Tibial nerve (tissue), 4 donors: ENCODE data around the gene SHROOM3.

Experiments
- EP300 ChIP-seq, 2 donors: sonication (generic); formaldehyde crosslinking; IDR thresholded peaks; one replicate each; pipeline ENCODE4 v1.6.1; 2017; ENCODE audit warnings: antibody characterized with exemption in 2 of 2, mild to moderate bottlenecking in 1 of 2
- POLR2A ChIP-seq, 2 donors: fragments of 450-650 bp; IDR thresholded peaks; one replicate each; pipeline ENCODE4 v1.6.1; 2017; ENCODE audit warnings: antibody characterized with exemption in 2 of 2, mild to moderate bottlenecking in 2 of 2, moderate library complexity in 2 of 2
- TF ChIP-seq, protein P1 (sequence below), 5 experiments: fragments of 200-600 bp in 3 of 5; fragments of 450-650 bp in 2 of 5; sonication (generic) in 3 of 5; IDR thresholded peaks; one replicate each; pipeline ENCODE4 v1.5.1; 2016 to 2019; ENCODE audit warnings: antibody characterized with exemption in 5 of 5, mild to moderate bottlenecking in 3 of 5, moderate library complexity in 2 of 5

DNA sequence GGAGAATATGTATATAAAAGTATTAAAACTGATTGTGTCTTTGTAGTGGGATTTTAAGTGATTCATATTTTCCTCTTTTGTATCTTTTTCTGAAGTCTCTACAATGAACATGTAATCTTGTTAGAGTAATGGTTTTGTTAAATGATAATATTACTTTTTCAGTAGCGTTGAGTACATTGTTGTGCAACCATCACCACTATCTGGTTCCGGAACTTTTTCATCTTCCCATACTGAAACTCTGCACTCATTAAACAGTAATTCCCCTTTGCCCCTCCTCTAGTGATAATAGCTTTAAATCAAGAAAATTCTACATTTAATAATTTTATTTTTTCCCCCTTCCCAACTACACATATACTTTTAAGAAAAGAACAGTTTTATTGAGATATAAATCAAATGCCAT lies 23.3 kb downstream of the SHROOM3 start:
- TF ChIP-seq, protein P1, sequence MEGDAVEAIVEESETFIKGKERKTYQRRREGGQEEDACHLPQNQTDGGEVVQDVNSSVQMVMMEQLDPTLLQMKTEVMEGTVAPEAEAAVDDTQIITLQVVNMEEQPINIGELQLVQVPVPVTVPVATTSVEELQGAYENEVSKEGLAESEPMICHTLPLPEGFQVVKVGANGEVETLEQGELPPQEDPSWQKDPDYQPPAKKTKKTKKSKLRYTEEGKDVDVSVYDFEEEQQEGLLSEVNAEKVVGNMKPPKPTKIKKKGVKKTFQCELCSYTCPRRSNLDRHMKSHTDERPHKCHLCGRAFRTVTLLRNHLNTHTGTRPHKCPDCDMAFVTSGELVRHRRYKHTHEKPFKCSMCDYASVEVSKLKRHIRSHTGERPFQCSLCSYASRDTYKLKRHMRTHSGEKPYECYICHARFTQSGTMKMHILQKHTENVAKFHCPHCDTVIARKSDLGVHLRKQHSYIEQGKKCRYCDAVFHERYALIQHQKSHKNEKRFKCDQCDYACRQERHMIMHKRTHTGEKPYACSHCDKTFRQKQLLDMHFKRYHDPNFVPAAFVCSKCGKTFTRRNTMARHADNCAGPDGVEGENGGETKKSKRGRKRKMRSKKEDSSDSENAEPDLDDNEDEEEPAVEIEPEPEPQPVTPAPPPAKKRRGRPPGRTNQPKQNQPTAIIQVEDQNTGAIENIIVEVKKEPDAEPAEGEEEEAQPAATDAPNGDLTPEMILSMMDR (IDR thresholded peaks at IDR 0.05) = no peak
- TF ChIP-seq POLR2A (IDR thresholded peaks at IDR 0.05) (no peak), EP300 (IDR thresholded peaks at IDR 0.05) (no peak)
